Neuronal stem cell (in vitro differentiated cells): ENCODE measurements around the gene MZT2B.
"Not testable (repeated sequence)": the region's sequence is repeated elsewhere in the genome, so short reads cannot be mapped to it uniquely, and the experiment has no call there.

Experiments
- DNase-seq: peaks from one replicate; pipeline ENCODE4 v3.0.0-alpha.2; 2013; ENCODE audit warnings: low spot score
- H2AFZ ChIP-seq: one replicate; pipeline ENCODE4 v1.6.1; 2013; ENCODE audit warnings: mild to moderate bottlenecking, low read length, inconsistent platforms
- H2AK5ac ChIP-seq: 2 replicates; pipeline ENCODE4 v1.6.1; 2013; ENCODE audit warnings: low read depth, mild to moderate bottlenecking, inconsistent platforms, low read length, moderate library complexity, mixed read lengths
- H2BK120ac ChIP-seq: 2 replicates; pipeline ENCODE4 v1.6.1; 2013; ENCODE audit warnings: low read depth, mild to moderate bottlenecking, inconsistent platforms, low read length, moderate library complexity, mixed read lengths
- H2BK12ac ChIP-seq: one replicate; pipeline ENCODE4 v1.6.1; 2013; ENCODE audit warnings: low read length, inconsistent platforms
- H2BK15ac ChIP-seq: 2 replicates; pipeline ENCODE4 v1.6.1; 2013; ENCODE audit warnings: mild to moderate bottlenecking, low read length, inconsistent platforms, mixed read lengths
- H2BK5ac ChIP-seq: one replicate; pipeline ENCODE4 v1.6.1; 2013; ENCODE audit warnings: inconsistent platforms, mild to moderate bottlenecking, low read length, moderate library complexity
- H3K14ac ChIP-seq: one replicate; pipeline ENCODE4 v1.6.1; 2013; ENCODE audit warnings: low read length, inconsistent platforms
- H3K18ac ChIP-seq: 2 replicates; pipeline ENCODE4 v1.6.1; 2013; ENCODE audit warnings: low read length, inconsistent platforms
- H3K23ac ChIP-seq: 2 replicates; pipeline ENCODE4 v1.6.1; 2013; ENCODE audit warnings: low read depth, mild to moderate bottlenecking, mixed read lengths, low read length, inconsistent platforms; ENCODE audit not compliant: poor library complexity
- H3K27ac ChIP-seq: replicated peaks from 3 replicates; pipeline ENCODE4 v1.5.1; 2013; ENCODE audit warnings: low read length, inconsistent platforms
- H3K27me3 ChIP-seq, 3 experiments: 2 replicates each; pipeline ENCODE4 v1.6.1; 2013; ENCODE audit warnings: low read length in 3 of 3, mild to moderate bottlenecking in 2 of 3, inconsistent platforms in 1 of 3, low read depth in 1 of 3, mixed read lengths in 1 of 3, moderate library complexity in 1 of 3; ENCODE audit not compliant: control insufficient read depth in 3 of 3, insufficient read depth in 3 of 3
- H3K36me3 ChIP-seq, 2 donors: replicated peaks in 1 of 2; 2 replicates each; pipeline ENCODE4 v1.6.1; 2013; ENCODE audit warnings: low read length in 2 of 2; ENCODE audit not compliant: control insufficient read depth in 2 of 2, insufficient read depth in 2 of 2
- H3K4ac ChIP-seq: 2 replicates; pipeline ENCODE4 v1.6.1; 2013; ENCODE audit warnings: inconsistent platforms, mild to moderate bottlenecking, low read length, moderate library complexity
- H3K4me1 ChIP-seq, 2 donors: 1 replicate in 1 of 2; 2 replicates in 1 of 2; pipeline ENCODE4 v1.6.1; 2013; ENCODE audit warnings: low read length in 2 of 2, low read depth in 1 of 2; ENCODE audit not compliant: control insufficient read depth in 2 of 2, insufficient read depth in 1 of 2
- H3K4me2 ChIP-seq: one replicate; pipeline ENCODE4 v1.6.1; 2013; ENCODE audit warnings: mild to moderate bottlenecking, low read length, inconsistent platforms; ENCODE audit not compliant: insufficient read depth, poor library complexity, severe bottlenecking
- H3K4me3 ChIP-seq, 2 donors: 2 replicates each; pipeline ENCODE4 v1.5.1; 2013; ENCODE audit warnings: low read length in 2 of 2, mild to moderate bottlenecking in 2 of 2, inconsistent platforms in 1 of 2, moderate library complexity in 1 of 2
- H3K79me1 ChIP-seq: one replicate; pipeline ENCODE4 v1.6.1; 2013; ENCODE audit warnings: low read depth, mild to moderate bottlenecking, inconsistent platforms, low read length, moderate library complexity
- H3K9ac ChIP-seq: one replicate; pipeline ENCODE4 v1.6.1; 2013; ENCODE audit warnings: mild to moderate bottlenecking, low read depth, low read length, inconsistent platforms; ENCODE audit not compliant: poor library complexity
- H3K9me3 ChIP-seq, 2 donors: replicated peaks in 1 of 2; 2 replicates each; pipeline versions ENCODE3 to v1.6.1; 2013; ENCODE audit warnings: low read length in 2 of 2, mild to moderate bottlenecking in 2 of 2, inconsistent platforms in 1 of 2, low read depth in 1 of 2, mixed read lengths in 1 of 2, moderate library complexity in 1 of 2; ENCODE audit not compliant: control insufficient read depth in 2 of 2, insufficient read depth in 1 of 2
- H4K8ac ChIP-seq: one replicate; pipeline ENCODE4 v1.6.1; 2013; ENCODE audit warnings: low read depth, mild to moderate bottlenecking, inconsistent platforms, low read length, moderate library complexity
- H4K91ac ChIP-seq: one replicate; pipeline ENCODE4 v1.6.1; 2013; ENCODE audit warnings: low read length, low read depth, mild to moderate bottlenecking, inconsistent platforms; ENCODE audit not compliant: poor library complexity
- WGBS, 2 donors: extraction: QIAGEN DNeasy Blood & Tissue Kit; methylation state at CpG; one replicate each; pipeline ENCODE4 v1.1.7; 2013; ENCODE audit warnings: missing lambda C conversion rate in 2 of 2, mixed read lengths in 1 of 2; ENCODE audit not compliant: insufficient read length in 2 of 2, insufficient replicate concordance in 1 of 2; ENCODE audit errors: extremely low coverage in 2 of 2; 5-methylcytosine and 5-hydroxymethylcytosine counted together

Gene MZT2B

GRCh38 chr2:130239581-130239980 lies 57.5 kb downstream of the MZT2B start:
- H3K9ac ChIP-seq, H4K91ac ChIP-seq, H3K9me3 ChIP-seq, H4K8ac ChIP-seq, H3K18ac ChIP-seq, H3K4ac ChIP-seq, H2BK120ac ChIP-seq, H3K79me1 ChIP-seq, H3K27me3 ChIP-seq, H2BK12ac ChIP-seq, H3K23ac ChIP-seq, H2AK5ac ChIP-seq, H3K4me3 ChIP-seq, H2BK15ac ChIP-seq, H3K36me3 ChIP-seq, H2AFZ ChIP-seq, H3K27ac ChIP-seq, H3K4me1 ChIP-seq, H3K4me2 ChIP-seq, DNase-seq, H3K14ac ChIP-seq, H2BK5ac ChIP-seq: not testable (repeated sequence)
- no CpG with 5 or more reads among the region's 6 CpGs for WGBS, 2 donors
